ENCODE results near the gene BRD8. TPM values are rescaled to one million over a fixed set of nuclear protein-coding genes. Genes with fewer than 3 reads are reported as not detected.

Gene BRD8
- polyA plus RNA-seq, 1 experiment = 51.7 TPM

DNA sequence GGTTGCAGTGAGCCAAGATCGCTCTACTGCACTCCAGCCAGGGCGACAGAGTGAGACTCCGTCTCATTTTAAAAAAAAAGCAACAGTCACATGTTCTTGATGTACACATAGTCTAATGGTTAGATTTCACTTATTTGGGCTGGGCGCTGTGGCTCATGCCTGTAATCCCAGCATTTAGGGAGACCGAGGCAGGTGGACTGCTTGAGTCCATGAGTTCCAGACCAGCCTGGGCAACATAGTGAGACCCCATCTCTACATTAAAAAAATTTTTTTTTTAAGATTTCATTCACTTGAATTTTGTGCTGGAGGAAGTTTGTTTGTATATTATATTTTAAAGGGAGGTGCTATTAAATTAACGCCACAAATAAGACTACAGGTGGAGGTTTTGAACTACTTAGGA, 72.7 kb downstream of the BRD8 start:
- H3K4me3 ChIP-seq (ENCODE audit: low read depth, low read length) = no peak overlapping the region
- DNase-seq (ENCODE audit: low read depth) = no peak
- TF ChIP-seq, protein P1, sequence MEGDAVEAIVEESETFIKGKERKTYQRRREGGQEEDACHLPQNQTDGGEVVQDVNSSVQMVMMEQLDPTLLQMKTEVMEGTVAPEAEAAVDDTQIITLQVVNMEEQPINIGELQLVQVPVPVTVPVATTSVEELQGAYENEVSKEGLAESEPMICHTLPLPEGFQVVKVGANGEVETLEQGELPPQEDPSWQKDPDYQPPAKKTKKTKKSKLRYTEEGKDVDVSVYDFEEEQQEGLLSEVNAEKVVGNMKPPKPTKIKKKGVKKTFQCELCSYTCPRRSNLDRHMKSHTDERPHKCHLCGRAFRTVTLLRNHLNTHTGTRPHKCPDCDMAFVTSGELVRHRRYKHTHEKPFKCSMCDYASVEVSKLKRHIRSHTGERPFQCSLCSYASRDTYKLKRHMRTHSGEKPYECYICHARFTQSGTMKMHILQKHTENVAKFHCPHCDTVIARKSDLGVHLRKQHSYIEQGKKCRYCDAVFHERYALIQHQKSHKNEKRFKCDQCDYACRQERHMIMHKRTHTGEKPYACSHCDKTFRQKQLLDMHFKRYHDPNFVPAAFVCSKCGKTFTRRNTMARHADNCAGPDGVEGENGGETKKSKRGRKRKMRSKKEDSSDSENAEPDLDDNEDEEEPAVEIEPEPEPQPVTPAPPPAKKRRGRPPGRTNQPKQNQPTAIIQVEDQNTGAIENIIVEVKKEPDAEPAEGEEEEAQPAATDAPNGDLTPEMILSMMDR (IDR thresholded peaks at IDR 0.05; ENCODE audit: insufficient read depth, low read depth, low read length) = no peak
- POLR2A ChIA-PET = no interaction called here
- H3K27me3 ChIP-seq (ENCODE audit: control insufficient read depth, insufficient read depth, low read length) = peaks cover 7% of the 10 kb centered on the region
- no peaks in the 10 kb centered on the region for H3K36me3 ChIP-seq (ENCODE audit: control insufficient read depth, insufficient read depth, low read length)
- CTCF ChIA-PET = no interaction called here

DNA sequence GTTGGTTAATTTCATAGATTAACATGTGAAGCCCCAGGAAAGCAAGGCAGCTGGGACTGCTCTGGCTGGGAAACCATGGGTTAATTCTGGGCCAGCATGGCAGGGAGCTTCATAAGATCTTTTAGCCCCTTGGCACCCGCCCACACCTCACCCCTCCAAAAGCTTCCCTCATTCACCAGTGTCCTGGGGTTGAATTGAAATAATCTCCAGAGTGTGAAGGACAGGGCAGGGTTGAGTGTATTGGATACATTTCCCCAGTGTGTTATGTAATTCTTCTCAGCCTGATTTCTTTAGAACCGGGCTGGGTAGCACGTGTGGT, 75.2 kb downstream of the BRD8 start:
- Histone ChIP-seq H3K4me3 (ENCODE audit: low read depth, low read length) (no peak overlapping the region), H3K36me3 (ENCODE audit: control insufficient read depth, insufficient read depth, low read length) (no peaks in the 10 kb centered on the region), H3K27me3 (ENCODE audit: control insufficient read depth, insufficient read depth, low read length) (peaks cover 7% of the 10 kb centered on the region)
- ChIA-PET POLR2A (no interaction called here), CTCF (interaction anchor here (1.7 kb wide), 2 partner anchors 12 to 34 kb away, joined by 3 to 5 read pairs; no protein-coding TSS in a partner anchor)
- no peak for DNase-seq (ENCODE audit: low read depth)
- TF ChIP-seq, protein P1 (IDR thresholded peaks at IDR 0.05; ENCODE audit: insufficient read depth, low read depth, low read length) = no peak

DNA sequence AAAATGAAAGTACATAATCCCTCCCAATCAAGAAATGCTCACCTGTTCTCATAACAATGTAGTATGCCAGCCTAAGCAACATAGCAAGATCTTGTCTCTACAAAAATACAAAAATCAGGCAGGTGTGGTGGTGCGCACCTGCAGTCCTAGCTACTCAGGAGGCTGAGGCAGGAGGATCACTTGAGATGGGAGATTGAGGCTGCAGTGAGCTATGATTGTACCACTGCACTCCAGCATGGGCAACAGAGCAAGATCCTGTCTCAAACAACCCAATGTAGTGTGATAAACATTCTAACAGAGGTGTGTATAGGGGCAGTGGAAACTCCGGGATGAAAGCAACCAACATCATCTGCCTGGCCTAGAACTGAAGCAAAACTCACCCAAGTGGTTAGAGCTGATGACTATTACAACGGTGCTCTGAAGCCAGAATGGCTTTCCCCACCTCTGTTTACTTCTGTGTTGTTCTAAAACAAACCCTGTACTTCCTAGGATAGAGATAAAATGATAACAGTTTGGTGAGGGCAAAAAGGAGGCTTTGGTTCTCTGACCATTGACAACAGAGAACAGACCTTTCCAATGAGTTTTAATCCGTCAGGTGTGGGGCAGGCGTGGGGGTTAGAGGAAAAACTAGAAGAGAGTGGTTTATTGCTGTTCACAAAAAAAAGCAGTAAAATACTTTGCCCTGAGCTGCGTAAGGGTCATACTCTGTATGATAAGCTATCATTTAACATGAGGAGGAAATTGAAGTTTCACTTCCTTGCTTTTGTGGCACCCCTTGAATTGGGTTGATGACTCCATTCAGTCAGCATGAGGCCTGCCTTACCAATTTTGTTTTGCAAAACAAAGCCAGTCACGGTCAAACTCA, 75.7 kb downstream of the BRD8 start:
- ChIA-PET CTCF (interaction anchor here (1.7 kb wide), 2 partner anchors 11 to 33 kb away, joined by 3 to 5 read pairs; no protein-coding TSS in a partner anchor), POLR2A (no interaction called here)
- Histone ChIP-seq H3K4me3 (ENCODE audit: low read depth, low read length) (no peak overlapping the region), H3K36me3 (ENCODE audit: control insufficient read depth, insufficient read depth, low read length) (no peaks in the 10 kb centered on the region), H3K27me3 (ENCODE audit: control insufficient read depth, insufficient read depth, low read length) (peaks cover 7% of the 10 kb centered on the region)
- TF ChIP-seq, protein P1 (IDR thresholded peaks at IDR 0.05; ENCODE audit: insufficient read depth, low read depth, low read length) = no peak
- DNase-seq (ENCODE audit: low read depth) = no peak

- no peak overlapping the region for H3K4me3 ChIP-seq (ENCODE audit: low read depth, low read length)
- ChIA-PET POLR2A (no interaction called here), CTCF (interaction anchor here (1.2 kb wide), 1 partner anchor 20 kb away, joined by 5 read pairs; no protein-coding TSS in a partner anchor)
- DNase-seq (ENCODE audit: low read depth) = no peak
- H3K36me3 ChIP-seq (ENCODE audit: control insufficient read depth, insufficient read depth, low read length) = no peaks in the 10 kb centered on the region
- H3K27me3 ChIP-seq (ENCODE audit: control insufficient read depth, insufficient read depth, low read length) = peaks cover 10% of the 10 kb centered on the region
- TF ChIP-seq, protein P1 (IDR thresholded peaks at IDR 0.05; ENCODE audit: insufficient read depth, low read depth, low read length) = no peak
These were observed 81.2 kb downstream of the BRD8 start for GRCh38 chr5:138096997-138097828.

DNA sequence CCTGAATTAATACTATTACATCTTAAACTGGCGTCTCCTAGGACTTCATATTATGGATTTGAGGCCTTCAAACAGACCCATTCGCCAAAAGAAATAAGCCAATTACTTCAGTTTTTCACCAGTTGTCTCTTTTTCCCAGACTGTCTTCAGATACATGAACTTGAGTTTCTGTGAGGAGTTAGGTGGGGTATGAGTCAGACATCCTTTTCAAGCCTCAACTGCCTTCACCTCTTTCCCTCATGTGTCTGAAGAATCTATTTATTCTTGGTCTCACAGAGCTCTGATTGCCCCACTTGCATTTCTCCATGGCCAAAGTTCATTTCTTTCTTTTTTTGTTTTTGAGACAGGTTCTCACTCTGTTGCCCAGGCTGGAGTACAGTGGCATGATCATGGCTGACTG, 82.1 kb downstream of the BRD8 start:
- POLR2A ChIA-PET = no interaction called here
- CTCF ChIA-PET = interaction anchor here (0.6 to 1.2 kb wide), 2 partner anchors 14 to 19 kb away, joined by 4 to 5 read pairs; no protein-coding TSS in a partner anchor
- TF ChIP-seq, protein P1 (IDR thresholded peaks at IDR 0.05; ENCODE audit: insufficient read depth, low read depth, low read length) = no peak
- Histone ChIP-seq H3K36me3 (ENCODE audit: control insufficient read depth, insufficient read depth, low read length) (no peaks in the 10 kb centered on the region), H3K4me3 (ENCODE audit: low read depth, low read length) (no peak overlapping the region), H3K27me3 (ENCODE audit: control insufficient read depth, insufficient read depth, low read length) (peaks cover 10% of the 10 kb centered on the region)
- DNase-seq (ENCODE audit: low read depth) = no peak

All from BJ (cell line).